Stimulated activated CD8-positive, alpha-beta memory T cell treated with anti-CD3 and anti-CD28 coated beads, Interleukin-12 subunit alpha, Interleukin-12 subunit beta, amount 100 ng/mL, for 24 hours (primary cell): ENCODE measurements around the gene TRIM44.
"Not testable (repeated sequence)": the region's sequence is repeated elsewhere in the genome, so short reads cannot be mapped to it uniquely, and the experiment has no call there.

ENCODE experiments used
- DNase-seq: peaks from one replicate; pipeline ENCODE4 v3.0.0-alpha.2; 2020; ENCODE audit errors: extremely low read depth

Gene TRIM44

GRCh38 chr11:35715677-35716076 is 53.1 kb downstream of the TRIM44 start:
- DNase-seq, result not testable (repeated sequence)

- no peak for DNase-seq
Observed at GRCh38 chr11:35717043-35717442, 54.5 kb downstream of the TRIM44 start.

GRCh38 chr11:35717520-35717919 is 54.9 kb downstream of the TRIM44 start:
- no peak for DNase-seq

- DNase-seq, result no peak
Observed at GRCh38 chr11:35721651-35722282, 59.2 kb downstream of the TRIM44 start.

DNA sequence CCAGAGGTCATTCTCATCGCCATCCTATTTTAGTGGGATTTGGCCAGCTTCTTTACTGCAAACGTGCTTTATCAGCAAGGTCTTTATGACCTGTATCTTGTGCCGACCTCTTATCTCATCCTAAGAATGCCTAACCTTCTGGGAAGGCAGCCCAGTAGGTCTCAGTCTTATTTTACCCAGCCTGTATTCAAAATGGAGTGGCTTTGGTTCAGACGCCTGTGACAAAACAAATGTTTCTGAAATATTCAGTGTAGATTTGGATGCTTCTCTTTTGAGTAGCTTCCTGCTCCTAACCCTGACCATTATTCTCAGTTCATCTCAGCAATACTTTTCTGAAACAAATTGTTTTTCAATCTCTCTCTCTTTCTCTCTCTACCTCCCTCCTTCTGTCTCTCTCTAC is 60.1 kb downstream of the TRIM44 start:
- no peak for DNase-seq

GRCh38 chr11:35723493-35723892 is 60.9 kb downstream of the TRIM44 start:
- DNase-seq, result no peak

DNA sequence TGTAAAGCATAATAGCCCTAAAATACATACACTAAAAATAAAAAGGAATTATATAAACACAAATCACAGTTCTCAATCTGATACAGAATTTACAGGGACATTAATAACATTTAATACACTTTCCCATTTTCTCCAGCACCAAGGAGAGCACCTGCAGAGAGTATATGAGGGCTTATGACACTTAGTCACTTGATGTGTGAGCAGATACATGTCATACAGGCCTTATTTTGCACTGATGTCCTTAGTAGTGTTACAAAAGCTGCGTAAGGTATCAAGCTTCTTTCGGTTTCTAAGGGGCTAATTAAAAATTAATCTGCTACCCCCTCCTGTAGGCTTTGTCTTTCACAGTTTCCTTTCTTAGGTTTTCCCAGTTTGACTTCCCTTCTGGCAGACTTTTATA is 61.3 kb downstream of the TRIM44 start:
- DNase-seq, result no peak

DNA sequence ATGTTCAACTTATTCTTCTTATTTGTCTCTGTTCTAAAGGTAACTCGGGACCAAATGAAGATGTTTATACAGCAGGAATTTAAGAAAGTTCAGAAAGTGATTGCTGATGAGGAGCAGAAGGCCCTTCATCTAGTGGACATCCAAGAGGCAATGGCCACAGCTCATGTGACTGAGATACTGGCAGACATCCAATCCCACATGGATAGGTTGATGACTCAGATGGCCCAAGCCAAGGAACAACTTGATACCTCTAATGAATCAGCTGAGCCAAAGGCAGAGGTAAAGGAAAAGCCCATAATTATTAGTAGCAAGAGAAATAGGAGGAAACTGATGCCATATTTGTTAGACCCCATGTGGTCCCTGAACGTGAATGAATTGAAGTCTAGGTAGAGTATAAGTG is 63.3 kb downstream of the TRIM44 start:
- DNase-seq, result no peak

GRCh38 chr11:35727140-35727539 is 64.6 kb downstream of the TRIM44 start:
- DNase-seq, result no peak

DNA sequence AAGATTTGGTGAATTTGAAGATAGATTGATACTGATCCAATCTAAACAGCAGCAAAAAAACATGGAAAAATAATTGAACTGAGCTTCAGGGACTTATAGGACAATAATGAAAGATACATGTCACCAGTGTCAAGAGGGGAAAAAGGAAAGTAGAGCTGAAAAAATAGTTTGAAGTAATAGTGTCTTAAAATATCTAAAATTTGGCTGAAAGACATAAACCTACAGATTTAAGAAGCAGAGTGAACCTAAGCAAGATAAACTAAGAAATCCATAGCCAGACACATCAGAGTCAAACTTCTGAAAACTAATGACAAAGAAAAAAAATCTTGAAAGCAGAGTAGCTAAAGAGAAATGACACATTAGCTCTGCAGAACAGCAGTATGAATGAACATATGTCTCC is 67.7 kb downstream of the TRIM44 start:
- no peak for DNase-seq

DNA sequence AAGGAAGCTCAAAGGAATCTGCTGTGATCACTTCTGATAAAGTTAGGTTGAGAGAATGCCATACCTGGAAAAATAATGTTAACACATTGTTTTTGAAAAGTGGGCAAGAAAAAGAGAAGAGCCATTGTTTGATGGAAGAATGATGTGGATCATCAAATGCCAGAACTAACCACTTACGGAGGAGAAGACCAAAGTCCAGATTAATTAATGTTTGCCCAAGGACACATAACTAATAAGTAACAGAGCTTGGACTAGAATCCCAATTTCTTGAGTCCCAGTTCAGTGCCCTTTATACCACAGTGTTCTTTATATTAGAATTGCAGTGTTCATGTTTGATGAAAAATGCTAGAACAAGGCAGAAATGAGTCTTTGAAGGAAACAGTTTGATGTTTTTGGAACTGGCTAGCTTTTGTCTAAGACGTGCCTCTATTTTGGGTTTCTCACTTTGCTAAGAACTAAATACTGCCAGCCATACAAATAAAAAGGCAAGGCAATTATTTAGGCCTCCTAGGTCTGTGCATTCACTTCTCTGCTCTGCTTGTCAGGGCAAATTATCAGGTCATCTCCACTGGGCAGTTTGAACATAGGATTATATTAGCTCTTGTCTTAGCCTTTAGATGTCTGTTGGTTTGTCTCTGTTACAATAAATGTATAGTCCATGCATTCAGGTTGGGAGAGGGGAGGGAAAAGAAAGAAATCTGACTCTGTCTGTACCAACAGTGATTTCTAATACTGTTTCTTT is 72.3 kb downstream of the TRIM44 start:
- DNase-seq, result no peak

DNA sequence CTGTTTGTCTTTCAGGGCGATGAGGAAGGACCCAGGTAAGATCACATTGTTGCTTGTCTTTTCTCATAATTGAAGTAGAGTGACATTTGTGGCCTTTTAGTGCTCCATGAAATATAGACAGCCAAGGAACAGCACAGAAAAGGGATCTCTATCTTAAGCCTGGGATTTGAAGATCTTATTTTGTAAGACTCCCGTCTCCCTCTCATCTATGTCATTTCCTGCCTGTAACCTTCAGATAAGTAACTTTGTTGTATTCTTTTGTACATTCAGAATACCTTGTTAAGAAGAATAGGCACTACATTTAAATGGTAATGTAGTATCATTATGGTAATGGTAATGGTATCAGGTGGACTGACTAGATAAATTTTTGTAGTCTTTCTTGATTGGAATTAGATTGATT is 72.8 kb downstream of the TRIM44 start:
- DNase-seq, result no peak

GRCh38 chr11:35735903-35736302 is 73.3 kb downstream of the TRIM44 start:
- no peak for DNase-seq

GRCh38 chr11:35736952-35737351 is 74.4 kb downstream of the TRIM44 start:
- no peak for DNase-seq

DNA sequence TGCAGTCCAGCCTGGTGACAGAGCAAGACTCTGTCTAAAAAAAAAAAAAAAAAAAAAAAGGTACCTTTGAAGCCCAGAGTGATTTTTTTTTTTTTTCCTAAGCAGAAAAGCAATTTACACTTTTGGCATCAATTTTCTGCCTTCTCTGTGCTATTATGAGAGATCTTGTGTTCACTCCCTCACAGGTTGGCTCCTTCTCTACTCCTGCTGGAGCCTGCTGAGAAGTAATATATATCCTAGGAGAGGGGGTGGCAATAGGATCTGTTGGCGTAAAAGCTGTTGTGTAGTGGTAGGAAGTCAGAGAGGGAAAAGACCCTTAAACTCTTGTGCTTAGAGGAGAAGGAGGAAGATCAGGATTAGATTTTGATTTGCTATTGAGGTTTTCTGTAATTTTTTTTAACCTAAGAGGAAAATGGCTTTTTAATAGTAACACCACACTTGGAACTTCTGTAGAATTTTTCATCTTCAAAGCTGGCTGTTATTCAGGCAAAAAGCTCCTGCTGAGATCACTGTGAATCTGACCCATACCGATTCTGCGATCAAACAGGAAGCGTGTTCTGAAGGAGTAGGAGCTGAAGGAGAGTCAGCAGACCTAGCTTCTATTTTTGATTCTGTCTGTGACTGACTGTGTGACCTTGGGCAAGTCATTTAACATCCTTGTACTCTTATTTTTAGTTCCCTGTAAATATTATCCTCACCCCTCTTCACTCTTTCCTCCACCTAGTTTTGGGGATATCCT is 77.7 kb downstream of the TRIM44 start:
- DNase-seq, result no peak

- no peak for DNase-seq
Observed at GRCh38 chr11:35742707-35743454, 80.3 kb downstream of the TRIM44 start.

DNA sequence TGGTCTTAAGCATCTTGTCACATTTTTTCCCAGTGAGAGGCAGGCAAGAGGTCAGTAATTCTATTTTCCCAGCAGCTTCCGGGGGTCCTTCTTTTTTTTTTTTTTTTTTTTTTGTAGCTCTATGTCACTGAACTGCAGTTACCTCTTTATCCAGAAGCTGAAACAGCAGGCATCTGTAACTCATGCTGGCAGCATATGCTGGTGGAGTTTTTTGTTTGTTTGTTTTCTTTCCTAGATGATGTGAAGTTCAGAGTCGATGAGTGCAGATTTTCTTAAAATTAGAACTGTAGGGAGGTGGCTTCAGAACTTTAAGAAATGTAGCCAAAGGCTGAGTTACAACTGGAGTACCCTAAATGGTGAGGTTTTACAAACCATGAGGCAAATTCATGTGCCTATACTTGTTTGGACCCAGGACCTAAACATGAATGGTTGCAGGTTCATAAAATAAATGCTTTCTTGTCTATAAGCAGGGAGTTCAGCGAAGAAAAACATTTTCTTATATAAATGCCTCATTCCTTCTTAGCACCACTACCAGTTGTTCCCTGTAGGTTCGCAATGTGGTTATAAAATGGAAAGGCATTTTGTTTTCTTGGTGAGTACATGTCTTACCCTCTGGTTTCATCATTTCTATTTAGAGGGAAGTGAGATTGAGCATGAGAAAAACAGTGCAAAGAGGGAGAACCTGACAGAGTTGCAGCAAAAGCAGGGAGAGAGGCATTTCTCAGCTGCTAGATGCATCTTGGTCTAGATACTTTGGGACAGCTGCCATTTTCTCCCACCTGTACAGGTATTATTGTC is 84.0 kb downstream of the TRIM44 start:
- no peak for DNase-seq

- no peak for DNase-seq
Observed at GRCh38 chr11:35747668-35748067, 85.1 kb downstream of the TRIM44 start.

DNA sequence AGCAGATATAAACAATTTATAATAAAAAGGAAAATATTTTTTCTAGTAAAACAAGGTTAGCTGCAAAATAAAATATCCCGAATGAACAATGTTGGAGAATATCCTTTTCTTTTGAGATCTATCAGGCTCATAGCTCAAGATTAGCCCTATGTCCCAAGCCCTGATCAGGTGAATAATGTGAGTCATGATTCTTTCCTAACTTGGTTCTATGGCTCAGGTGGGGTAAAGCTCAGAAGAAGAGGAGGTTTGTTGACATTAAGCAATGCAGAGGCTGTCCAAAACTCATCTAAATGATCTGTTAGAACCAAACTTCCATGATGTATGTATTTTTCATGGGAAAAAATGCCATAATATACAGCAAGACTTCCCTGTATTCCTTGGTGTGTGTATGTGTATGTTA is 86.1 kb downstream of the TRIM44 start:
- no peak for DNase-seq

- DNase-seq, result no peak
Observed at GRCh38 chr11:35750315-35750714, 87.7 kb downstream of the TRIM44 start.

DNA sequence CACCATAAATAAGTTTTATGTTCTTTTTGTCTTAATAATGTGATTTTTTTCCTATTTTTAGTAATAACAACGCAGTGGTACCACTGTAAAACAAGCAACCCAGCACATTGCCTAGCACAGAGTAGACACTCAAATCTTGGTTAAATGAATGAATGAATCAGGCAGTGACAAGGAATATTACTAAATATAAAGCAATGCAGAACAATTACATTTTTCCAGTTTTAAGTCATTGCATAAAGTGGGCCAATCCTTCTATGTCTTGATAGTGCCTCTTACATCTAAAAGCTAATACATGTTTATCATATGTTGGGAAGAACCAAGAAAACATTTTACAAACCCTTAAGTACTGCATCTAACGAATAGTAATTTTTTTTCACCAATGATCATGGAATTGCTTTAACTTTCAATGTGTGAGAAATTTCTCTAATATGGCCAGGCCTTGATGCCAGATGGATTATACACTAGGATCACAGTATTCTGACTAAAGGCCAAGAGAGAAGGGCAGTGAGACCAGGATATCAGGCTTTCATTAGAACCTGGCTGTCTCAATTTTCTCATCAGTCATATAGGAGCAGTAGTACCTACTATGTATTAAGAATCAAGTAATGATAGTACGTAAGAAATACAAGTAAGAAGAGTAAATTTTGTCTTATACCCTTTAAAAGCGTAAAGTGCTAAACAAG is 88.5 kb downstream of the TRIM44 start:
- no peak for DNase-seq
